ENCODE results near the gene THRB.
"Not testable (repeated sequence)": the region's sequence is repeated elsewhere in the genome, so short reads cannot be mapped to it uniquely, and the experiment has no call there.

The THRB gene

GRCh38 chr3:24096271-24096670, 398.4 kb downstream of the THRB start:
- no peak for DNase-seq (ENCODE audit: low read depth)

GRCh38 chr3:24094818-24095217, 399.8 kb downstream of the THRB start:
- not testable (repeated sequence) for DNase-seq (ENCODE audit: low read depth)

GRCh38 chr3:24088782-24089181, 405.9 kb downstream of the THRB start:
- no peak for DNase-seq (ENCODE audit: low read depth)

- DNase-seq (ENCODE audit: low read depth): no peak
Observed at GRCh38 chr3:24087469-24087868, 407.2 kb downstream of the THRB start.

- no peak for DNase-seq (ENCODE audit: low read depth)
Observed at GRCh38 chr3:24086617-24087404, 407.8 kb downstream of the THRB start.

- no peak for DNase-seq (ENCODE audit: low read depth)
Observed at GRCh38 chr3:24086206-24086605, 408.4 kb downstream of the THRB start.

GRCh38 chr3:24072193-24072592, 422.5 kb downstream of the THRB start:
- DNase-seq (ENCODE audit: low read depth): no peak

- no peak for DNase-seq (ENCODE audit: low read depth)
Observed at GRCh38 chr3:24069045-24069444, 425.6 kb downstream of the THRB start.

- no peak for DNase-seq (ENCODE audit: low read depth)
Observed at GRCh38 chr3:24067483-24067882, 427.2 kb downstream of the THRB start.

All from activated T-cell treated with anti-CD3 and anti-CD28 coated beads for 1 hour (primary cell).